GM12878 (cell line): ENCODE data around the gene ITPKA. TPM values are rescaled to one million over a fixed set of nuclear protein-coding genes. Genes with fewer than 3 reads are reported as not detected.

Experiments
- ATAC-seq: fragments of 200-7000 bp; cut with Tn5 transposase; 3 replicates; pipeline ENCODE4 v1.9.1; 2020; ENCODE audit warnings: mild to moderate bottlenecking, moderate library complexity
- BruUV-seq: library from RNA; stranded (reverse); fragments of 400-500 nt; replicated peaks from 2 replicates; lab custom pipeline; 2021; lab: Mats Ljungman, UMichigan
- CTCF ChIA-PET: fragments of 300-600 bp; sonication (Branson Sonifier 250); formaldehyde crosslinking; extraction: SDS; loops from one replicate; lab custom pipeline; 2021; ENCODE audit warnings: inconsistent platforms; lab: Yijun Ruan, JAX
- POLR2A ChIA-PET: fragments of 350-600 bp; formaldehyde crosslinking; extraction: SDS; loops from one replicate; lab custom pipeline; 2021; ENCODE audit warnings: inconsistent platforms; lab: Charles Lee
- RAD21 ChIA-PET: fragments of 300-600 bp; sonication (Branson Sonifier 250); formaldehyde crosslinking; loops from one replicate; lab custom pipeline; 2023; ENCODE audit warnings: antibody characterized with exemption; ENCODE audit not compliant: unreplicated experiment; lab: Charles Lee
- SMC1A ChIA-PET: fragments of 300-600 bp; sonication (Branson Sonifier 250); formaldehyde crosslinking; loops from one replicate; lab custom pipeline; 2023; ENCODE audit not compliant: unreplicated experiment, uncharacterized antibody; lab: Charles Lee
- DNase-seq: peaks from one replicate; pipeline ENCODE4 v3.0.0-alpha.2; 2011; ENCODE audit warnings: low read depth, low spot score
- FAIRE-seq: peaks from 3 replicates; lab custom pipeline; 2011; peaks lifted over from hg19 to GRCh38; lab: Jason Lieb, UNC
- H2AFZ ChIP-seq: 2 replicates; pipeline ENCODE4 v1.6.0; 2011; ENCODE audit warnings: low read depth, low read length, control low read depth; ENCODE audit not compliant: control insufficient read depth
- H3K27ac ChIP-seq: 2 replicates; pipeline ENCODE4 v1.5.1; 2011; ENCODE audit warnings: control low read depth; ENCODE audit not compliant: control insufficient read depth, insufficient read depth
- H3K27me3 ChIP-seq, 2 experiments: replicated peaks in 1 of 2; 2 replicates each; pipeline versions ENCODE4 v1.6.0 to v1.6.1; 2011; ENCODE audit warnings: low read length in 1 of 2; ENCODE audit not compliant: control insufficient read depth in 2 of 2, insufficient read depth in 2 of 2
- H3K36me3 ChIP-seq, 2 experiments: 2 replicates each; pipeline ENCODE4 v1.5.1; 2011; ENCODE audit warnings: low read length in 1 of 2; ENCODE audit not compliant: control insufficient read depth in 2 of 2, insufficient read depth in 2 of 2
- H3K4me1 ChIP-seq: 2 replicates; pipeline ENCODE4 v1.6.1; 2011; ENCODE audit warnings: mild to moderate bottlenecking, low read length, moderate library complexity, mixed read lengths; ENCODE audit not compliant: control insufficient read depth, insufficient read depth
- H3K4me2 ChIP-seq: 2 replicates; pipeline ENCODE4 v1.6.0; 2011; ENCODE audit warnings: control low read depth; ENCODE audit not compliant: control insufficient read depth, insufficient read depth
- H3K4me3 ChIP-seq: fragments of 200-600 bp; sonication (generic); 2 replicates; pipeline ENCODE4 v1.5.1; 2016
- H3K79me2 ChIP-seq: 2 replicates; pipeline ENCODE4 v1.6.0; 2011; ENCODE audit warnings: low read length; ENCODE audit not compliant: control insufficient read depth, insufficient read depth
- H3K9ac ChIP-seq: 2 replicates; pipeline ENCODE4 v1.8.0; 2011; ENCODE audit warnings: low read length, control low read depth, mixed read lengths; ENCODE audit not compliant: control insufficient read depth, insufficient read depth
- H3K9me3 ChIP-seq: replicated peaks from 3 replicates; pipeline ENCODE4 v1.5.1; 2011; ENCODE audit warnings: mild to moderate bottlenecking, low read length; ENCODE audit not compliant: control insufficient read depth, insufficient read depth
- H4K20me1 ChIP-seq: 2 replicates; pipeline ENCODE4 v1.6.0; 2011; ENCODE audit not compliant: control insufficient read depth, insufficient read depth
- BACH1 ChIP-seq: fragments of 450-650 bp; IDR thresholded peaks from 2 replicates; pipeline ENCODE4 v1.6.1; 2017; ENCODE audit warnings: mild to moderate bottlenecking, borderline replicate concordance
- BCL11A ChIP-seq: IDR thresholded peaks from 2 replicates; pipeline ENCODE4 v1.6.1; 2011; ENCODE audit warnings: low read depth, low read length
- BCL3 ChIP-seq: IDR thresholded peaks from 2 replicates; pipeline ENCODE4 v1.6.1; 2011; ENCODE audit warnings: borderline replicate concordance, low read depth, mild to moderate bottlenecking, moderate library complexity, low read length; ENCODE audit not compliant: insufficient read depth, poor library complexity, severe bottlenecking
- CREM ChIP-seq: IDR thresholded peaks from 2 replicates; pipeline ENCODE4 v1.6.1; 2014; ENCODE audit warnings: antibody characterized with exemption, low read depth
- E2F8 ChIP-seq: fragments of 450-650 bp; IDR thresholded peaks from 2 replicates; pipeline ENCODE4 v1.6.1; 2018; ENCODE audit warnings: mild to moderate bottlenecking, low read depth, moderate library complexity; ENCODE audit not compliant: partially characterized antibody
- EED ChIP-seq: sonication (generic); IDR thresholded peaks from 2 replicates; pipeline ENCODE4 v1.6.1; 2016; ENCODE audit warnings: antibody characterized with exemption, low read depth
- ETV6 ChIP-seq, 2 experiments: fragments of 450-650 bp in 1 of 2; IDR thresholded peaks in 1 of 2; conservative IDR thresholded peaks in 1 of 2; 2 replicates each; pipeline ENCODE4 v1.6.1; 2014; ENCODE audit warnings: antibody characterized with exemption in 1 of 2, borderline replicate concordance in 1 of 2, low read depth in 1 of 2, mild to moderate bottlenecking in 1 of 2, moderate library complexity in 1 of 2
- IRF3 ChIP-seq: fragments of 450-650 bp; IDR thresholded peaks from 2 replicates; pipeline ENCODE4 v1.6.1; 2014; ENCODE audit warnings: mild to moderate bottlenecking
- IRF4 ChIP-seq: IDR thresholded peaks from 2 replicates; pipeline ENCODE4 v1.6.1; 2011; ENCODE audit warnings: low read depth, low read length
- JUND ChIP-seq: IDR thresholded peaks from 2 replicates; pipeline ENCODE4 v1.6.1; 2012; ENCODE audit warnings: low read depth, mild to moderate bottlenecking, low read length, improper control_type of control experiment, moderate library complexity
- NFYB ChIP-seq: IDR thresholded peaks from 2 replicates; pipeline ENCODE4 v1.6.1; 2011; ENCODE audit warnings: low read depth, mild to moderate bottlenecking, low read length, improper control_type of control experiment, moderate library complexity; ENCODE audit not compliant: insufficient read depth
- PAX5 ChIP-seq: IDR thresholded peaks from 2 replicates; pipeline ENCODE4 v1.6.1; 2011; ENCODE audit warnings: low read depth, low read length, borderline replicate concordance
- POLR2A ChIP-seq: IDR thresholded peaks from 2 replicates; pipeline ENCODE4 v1.6.1; 2011; ENCODE audit warnings: low read depth, mild to moderate bottlenecking, low read length
- RB1 ChIP-seq: fragments of 450-650 bp; formaldehyde crosslinking; IDR thresholded peaks from 2 replicates; pipeline ENCODE4 v1.6.1; 2017; ENCODE audit warnings: mild to moderate bottlenecking, borderline replicate concordance
- RFX5 ChIP-seq: IDR thresholded peaks from 2 replicates; pipeline ENCODE4 v1.6.1; 2011; ENCODE audit warnings: low read depth, low read length, improper control_type of control experiment
- SMAD5 ChIP-seq: IDR thresholded peaks from 2 replicates; pipeline ENCODE4 v1.6.1; 2016; ENCODE audit warnings: antibody characterized with exemption, low read depth
- YBX1 ChIP-seq: fragments of 450-650 bp; IDR thresholded peaks from 2 replicates; pipeline ENCODE4 v1.6.1; 2016; ENCODE audit warnings: antibody characterized with exemption
- WGBS: methylation state at CpG from one replicate; pipeline ENCODE4 v1.1.6; 2016; ENCODE audit warnings: low lambda C conversion rate; ENCODE audit not compliant: insufficient replicate concordance, insufficient coverage; ENCODE audit errors: missing lambda C conversion rate; 5-methylcytosine and 5-hydroxymethylcytosine counted together
- in situ Hi-C: fragments of 300-500 bp; cut with MboI; formaldehyde crosslinking; loops from 9 replicates; pipeline ENCODE4 v1.14.3; 2018; ENCODE audit warnings: mixed read lengths
- intact Hi-C: fragments of 100-400 bp; cut with micrococcal nuclease; formaldehyde crosslinking; loops from one replicate; pipeline ENCODE4 v1.14.2; 2022; ENCODE audit not compliant: unreplicated experiment
- polyA plus RNA-seq, 11 experiments: library from polyadenylated mRNA; depleted of rRNA in 4 of 11; unstranded in 6 of 11; stranded (reverse) in 5 of 11; fragments of >200 nt; fragmentation: Nextera tagmentation in 4 of 11; fragmentation: Illumina TruSeq in 1 of 11; extraction: Ambion mirVana in 4 of 11; extraction: Trizol in 1 of 11; gene quantifications; 1 replicate in 1 of 11; 2 replicates in 10 of 11; pipeline versions ENCODE4 v1.2.1 to v1.2.3, GENCODE V29; 2011 to 2016; ENCODE audit warnings: inconsistent platforms in 2 of 11, missing spikeins in 2 of 11, low read depth in 1 of 11
- total RNA-seq, 4 experiments: library from RNA; depleted of rRNA in 3 of 4; stranded (reverse); fragments of >200 nt in 3 of 4; fragmentation: Illumina TruSeq in 1 of 4; extraction: Trizol in 1 of 4; gene quantifications; 2 replicates each; pipeline versions ENCODE4 v1.2.1 to v1.2.3, GENCODE V29; 2013 to 2021

Gene ITPKA
- total and polyA plus RNA-seq, 10 of the 15 experiments (the other 5 are each of a cell fraction or from before 2014, with no cell fraction given) = 0.04 to 1.5 (median 0.49) TPM; not detected in 1

- TF ChIP-seq SMAD5 = no peak
- TF ChIP-seq NFYB = no peak
- TF ChIP-seq CREM = no peak
- no peak for TF ChIP-seq YBX1
- no peak for TF ChIP-seq IRF3
- no peak for TF ChIP-seq BACH1
- TF ChIP-seq RFX5 = no peak
- no peak for TF ChIP-seq BCL3
- no peak for TF ChIP-seq POLR2A
These were observed 8.6 kb upstream of the ITPKA start (continued) for GRCh38 chr15:41484937-41485625.

- Histone ChIP-seq H3K4me3 (no peak overlapping the region), H3K27ac (no peak overlapping the region), H3K9ac (no peak overlapping the region), H3K79me2 (no peaks in the 10 kb centered on the region), H3K9me3 (no peaks in the 10 kb centered on the region), H2AFZ (no peak overlapping the region), H3K4me1 (peaks cover 24% of the 10 kb centered on the region), H4K20me1 (no peaks in the 10 kb centered on the region), H3K4me2 (no peak overlapping the region), H3K36me3 (no peaks in the 10 kb centered on the region; a peak in 1 of 4 replicates), H3K27me3 (no peaks in the 10 kb centered on the region)
- TF ChIP-seq IRF4 (no peak), E2F8 (no peak), IRF3 (no peak), JUND (no peak), BCL11A (no peak), ETV6 (conservative IDR thresholded peaks at IDR 0.05 in 1 of 2, IDR thresholded peaks at IDR 0.05 in 1 of 2; ENCODE audit: borderline replicate concordance in 1 of 2, low read depth in 1 of 2) (no peak), PAX5 (no peak), RB1 (no peak), EED (no peak)
- DNase-seq = no peak
- SMC1A ChIA-PET = no interaction called here
- intact Hi-C loops = no loop called here
- no TSS peak for BruUV-seq
- FAIRE-seq = no peak
- ATAC-seq = no peak
- 97% methylated on average over 30 of the region's 43 CpGs for WGBS
- RAD21 ChIA-PET = no interaction called here
- CTCF ChIA-PET = interaction anchor here (0.6 kb wide), 1 partner anchor 119 kb away, joined by 3 read pairs; no protein-coding TSS in a partner anchor
- in situ Hi-C loops = no loop called here
- POLR2A ChIA-PET = interaction anchor here (0.6 kb wide), 1 partner anchor 1280 kb away, joined by 6 read pairs; no protein-coding TSS in a partner anchor
These were observed 7.4 kb upstream of the ITPKA start for GRCh38 chr15:41486286-41486685.
